Measurements from ENCODE around the gene DBI. TPM values are rescaled to one million over a fixed set of nuclear protein-coding genes. Genes with fewer than 3 reads are reported as not detected.

Gene DBI
- total RNA-seq, 1 experiment from 2014 or later: 273 TPM

DNA sequence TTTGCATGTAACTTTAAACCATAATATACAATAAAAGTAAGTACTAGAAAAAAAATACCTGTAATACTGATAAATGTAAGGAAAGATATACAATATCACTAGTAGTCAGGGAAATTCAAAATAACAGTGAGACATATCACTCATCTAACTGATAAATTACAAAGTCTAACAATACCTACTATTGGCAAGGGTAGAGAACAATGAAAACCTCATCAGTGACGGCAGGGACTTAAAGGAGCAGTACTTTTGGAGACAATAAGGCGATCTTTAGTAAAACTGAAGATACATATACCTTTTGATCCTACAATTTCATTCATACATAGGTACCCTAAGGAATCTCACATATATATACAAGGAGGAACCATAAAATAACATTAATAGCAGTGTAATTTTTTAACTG is 25.1 kb upstream of the DBI start:
- no peak overlapping the region for H3K27ac ChIP-seq (ENCODE audit: low read length)
- H3K27me3 ChIP-seq (ENCODE audit: low read length): no peaks in the 10 kb centered on the region
- DNase-seq (no peak), ATAC-seq (no peak)
- POLR2A ChIA-PET (ENCODE audit: unreplicated experiment): no interaction called here
- H3K9me3 ChIP-seq (ENCODE audit: low read length): no peaks in the 10 kb centered on the region
- no peak overlapping the region for H3K4me2 ChIP-seq (ENCODE audit: low read length)
- no TSS peak for BruUV-seq (replicated peaks)
- intact Hi-C loops (cut with micrococcal nuclease): no loop called here
- H3F3A ChIP-seq (ENCODE audit: low read length, unreplicated experiment): no peaks in the 10 kb centered on the region
- H3K36me3 ChIP-seq (ENCODE audit: low read depth, low read length): no peaks in the 10 kb centered on the region
- H3K9ac ChIP-seq (ENCODE audit: low read length): no peak overlapping the region
- no peaks in the 10 kb centered on the region for H4K20me1 ChIP-seq (ENCODE audit: low read length)
- no peak overlapping the region for H2AFZ ChIP-seq (ENCODE audit: low read length)
- H3K9me2 ChIP-seq (replicated peaks; ENCODE audit: low read length): no peaks in the 10 kb centered on the region
- no peaks in the 10 kb centered on the region for H3K4me1 ChIP-seq (ENCODE audit: insufficient read depth, low read length)
- H3K79me2 ChIP-seq (ENCODE audit: low read length): no peaks in the 10 kb centered on the region
- TF ChIP-seq, protein P1, sequence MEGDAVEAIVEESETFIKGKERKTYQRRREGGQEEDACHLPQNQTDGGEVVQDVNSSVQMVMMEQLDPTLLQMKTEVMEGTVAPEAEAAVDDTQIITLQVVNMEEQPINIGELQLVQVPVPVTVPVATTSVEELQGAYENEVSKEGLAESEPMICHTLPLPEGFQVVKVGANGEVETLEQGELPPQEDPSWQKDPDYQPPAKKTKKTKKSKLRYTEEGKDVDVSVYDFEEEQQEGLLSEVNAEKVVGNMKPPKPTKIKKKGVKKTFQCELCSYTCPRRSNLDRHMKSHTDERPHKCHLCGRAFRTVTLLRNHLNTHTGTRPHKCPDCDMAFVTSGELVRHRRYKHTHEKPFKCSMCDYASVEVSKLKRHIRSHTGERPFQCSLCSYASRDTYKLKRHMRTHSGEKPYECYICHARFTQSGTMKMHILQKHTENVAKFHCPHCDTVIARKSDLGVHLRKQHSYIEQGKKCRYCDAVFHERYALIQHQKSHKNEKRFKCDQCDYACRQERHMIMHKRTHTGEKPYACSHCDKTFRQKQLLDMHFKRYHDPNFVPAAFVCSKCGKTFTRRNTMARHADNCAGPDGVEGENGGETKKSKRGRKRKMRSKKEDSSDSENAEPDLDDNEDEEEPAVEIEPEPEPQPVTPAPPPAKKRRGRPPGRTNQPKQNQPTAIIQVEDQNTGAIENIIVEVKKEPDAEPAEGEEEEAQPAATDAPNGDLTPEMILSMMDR (conservative IDR thresholded peaks at IDR 0.05; ENCODE audit: low read depth, low read length): no peak
- TF ChIP-seq EZH2phosphoT487 (IDR thresholded peaks at IDR 0.05; ENCODE audit: borderline replicate concordance, low read length) (no peak), EZH2 (IDR thresholded peaks at IDR 0.05; ENCODE audit: low read length, unreplicated experiment) (no peak)
- no peak overlapping the region for H3K4me3 ChIP-seq (ENCODE audit: low read length)
- CTCF ChIA-PET: no interaction called here

DNA sequence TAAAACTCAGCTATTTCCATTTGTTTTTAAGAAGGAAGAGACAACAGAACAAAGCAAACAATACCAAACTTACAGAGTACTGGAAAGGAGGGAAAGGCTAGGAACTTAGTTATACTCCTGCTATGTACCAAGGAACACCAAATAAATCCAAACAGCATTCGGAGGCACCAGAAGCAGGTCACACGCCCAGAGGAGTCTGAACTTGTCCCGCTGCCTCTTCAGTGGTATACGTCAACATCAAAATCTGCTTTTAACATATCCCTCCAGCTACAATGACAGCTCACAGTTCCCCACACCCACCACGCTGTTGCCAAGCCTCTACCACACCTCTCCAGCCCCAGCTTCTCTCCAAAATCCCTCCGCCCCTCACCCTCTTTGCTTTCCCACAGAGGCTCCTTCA is 17.5 kb upstream of the DBI start:
- Histone ChIP-seq H3K36me3 (ENCODE audit: low read depth, low read length) (no peaks in the 10 kb centered on the region), H3K4me3 (ENCODE audit: low read length) (no peak overlapping the region), H3K9me3 (ENCODE audit: low read length) (no peaks in the 10 kb centered on the region), H3K79me2 (ENCODE audit: low read length) (no peaks in the 10 kb centered on the region), H4K20me1 (ENCODE audit: low read length) (no peaks in the 10 kb centered on the region), H2AFZ (ENCODE audit: low read length) (no peak overlapping the region), H3K27ac (ENCODE audit: low read length) (no peak overlapping the region), H3F3A (ENCODE audit: low read length, unreplicated experiment) (no peaks in the 10 kb centered on the region), H3K27me3 (ENCODE audit: low read length) (no peaks in the 10 kb centered on the region), H3K9ac (ENCODE audit: low read length) (no peak overlapping the region), H3K4me2 (ENCODE audit: low read length) (no peak overlapping the region), H3K9me2 (replicated peaks; ENCODE audit: low read length) (no peaks in the 10 kb centered on the region), H3K4me1 (ENCODE audit: insufficient read depth, low read length) (no peaks in the 10 kb centered on the region)
- ATAC-seq (no peak), DNase-seq (no peak)
- ChIA-PET CTCF (no interaction called here), POLR2A (ENCODE audit: unreplicated experiment) (no interaction called here)
- intact Hi-C loops (cut with micrococcal nuclease): no loop called here
- BruUV-seq (replicated peaks): no TSS peak
- no peak for TF ChIP-seq EZH2phosphoT487 (IDR thresholded peaks at IDR 0.05; ENCODE audit: borderline replicate concordance, low read length)

DNA sequence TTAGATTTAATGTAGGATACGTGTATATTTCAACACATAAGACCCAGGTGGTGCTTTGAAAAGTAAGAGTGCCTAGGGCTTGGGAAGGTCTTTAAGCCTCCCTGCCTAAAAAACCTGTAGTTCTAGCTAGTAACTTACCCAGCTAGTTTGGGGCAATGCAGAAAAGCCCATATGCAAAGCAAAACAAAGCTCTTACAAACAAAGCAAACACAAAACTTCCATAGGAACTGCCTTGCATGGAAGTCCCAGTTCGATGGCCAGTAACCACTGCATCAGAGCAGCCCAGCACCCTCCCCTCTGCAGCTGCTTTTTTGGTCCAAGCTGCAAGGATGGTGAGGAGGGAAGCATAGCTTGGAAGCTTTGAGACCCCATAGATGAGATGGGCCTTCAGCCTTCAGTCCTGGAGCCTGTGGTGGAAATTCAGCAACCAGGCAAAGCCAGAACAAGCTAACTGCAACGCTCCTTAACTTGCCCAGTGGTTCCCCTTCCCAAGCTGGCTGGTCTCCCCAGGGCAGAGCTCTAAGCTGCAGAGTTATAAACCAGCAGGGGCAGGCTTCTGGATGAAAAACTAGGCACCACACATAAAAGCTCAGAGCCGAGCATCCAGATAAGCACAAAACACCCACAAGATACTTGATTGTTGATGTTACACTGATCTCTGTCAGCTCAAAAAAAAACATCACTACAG is 16.3 kb upstream of the DBI start:
- Histone ChIP-seq H3K27me3 (ENCODE audit: low read length) (no peaks in the 10 kb centered on the region), H3K36me3 (ENCODE audit: low read depth, low read length) (no peaks in the 10 kb centered on the region), H4K20me1 (ENCODE audit: low read length) (no peaks in the 10 kb centered on the region), H3K9me3 (ENCODE audit: low read length) (no peaks in the 10 kb centered on the region), H3K9ac (ENCODE audit: low read length) (no peak overlapping the region), H3K4me1 (ENCODE audit: insufficient read depth, low read length) (no peaks in the 10 kb centered on the region), H3K79me2 (ENCODE audit: low read length) (no peaks in the 10 kb centered on the region), H3K4me2 (ENCODE audit: low read length) (no peak overlapping the region), H2AFZ (ENCODE audit: low read length) (no peak overlapping the region), H3K9me2 (replicated peaks; ENCODE audit: low read length) (no peaks in the 10 kb centered on the region), H3F3A (ENCODE audit: low read length, unreplicated experiment) (no peaks in the 10 kb centered on the region), H3K4me3 (ENCODE audit: low read length) (no peak overlapping the region), H3K27ac (ENCODE audit: low read length) (no peak overlapping the region)
- no TSS peak for BruUV-seq (replicated peaks)
- ATAC-seq (no peak), DNase-seq (no peak)
- intact Hi-C loops (cut with micrococcal nuclease): no loop called here
- TF ChIP-seq EZH2 (IDR thresholded peaks at IDR 0.05; ENCODE audit: low read length, unreplicated experiment): no peak
- no peak for TF ChIP-seq EZH2phosphoT487 (IDR thresholded peaks at IDR 0.05; ENCODE audit: borderline replicate concordance, low read length)
- TF ChIP-seq, protein P1 (conservative IDR thresholded peaks at IDR 0.05; ENCODE audit: low read depth, low read length): no peak
- CTCF ChIA-PET: no interaction called here
- POLR2A ChIA-PET (ENCODE audit: unreplicated experiment): no interaction called here

All from PC-3 (cell line).